GM23248 (cell line): ENCODE results near the gene TRAPPC3L. TPM values are rescaled to one million over a fixed set of nuclear protein-coding genes. Genes with fewer than 3 reads are reported as not detected.

ENCODE experiments used
- DNase-seq: peaks from one replicate; pipeline ENCODE4 v3.0.0-alpha.2; 2015
- H2AFZ ChIP-seq: fragments of 200-600 bp; sonication (generic); 2 replicates; pipeline ENCODE4 v1.6.1; 2016; ENCODE audit warnings: antibody characterized with exemption
- H3F3A ChIP-seq: fragments of 200-600 bp; sonication (generic); 2 replicates; pipeline ENCODE4 v1.6.1; 2016; ENCODE audit warnings: mild to moderate bottlenecking, antibody characterized with exemption, mixed run types; ENCODE audit not compliant: insufficient read depth
- H3K27ac ChIP-seq: fragments of 200-600 bp; sonication (generic); 2 replicates; pipeline ENCODE4 v1.5.1; 2016; ENCODE audit warnings: mild to moderate bottlenecking
- H3K27me3 ChIP-seq: fragments of 200-600 bp; sonication (generic); replicated peaks from 2 replicates; pipeline ENCODE4 v1.6.1; 2016; ENCODE audit warnings: mild to moderate bottlenecking; ENCODE audit not compliant: insufficient read depth
- H3K36me3 ChIP-seq: fragments of 200-600 bp; sonication (generic); 2 replicates; pipeline ENCODE4 v1.6.1; 2016; ENCODE audit warnings: low read depth, mild to moderate bottlenecking
- H3K4me1 ChIP-seq: fragments of 200-600 bp; sonication (generic); 2 replicates; pipeline ENCODE4 v1.6.1; 2016; ENCODE audit warnings: mild to moderate bottlenecking; ENCODE audit not compliant: insufficient read depth
- H3K4me2 ChIP-seq: fragments of 200-600 bp; sonication (generic); one replicate; pipeline ENCODE4 v1.6.1; 2016; ENCODE audit warnings: mild to moderate bottlenecking; ENCODE audit not compliant: unreplicated experiment
- H3K4me3 ChIP-seq: fragments of 200-600 bp; sonication (generic); 2 replicates; pipeline ENCODE4 v1.5.1; 2016; ENCODE audit warnings: mild to moderate bottlenecking
- H3K79me2 ChIP-seq: fragments of 200-600 bp; sonication (generic); 2 replicates; pipeline ENCODE4 v1.6.1; 2016; ENCODE audit warnings: mild to moderate bottlenecking; ENCODE audit not compliant: insufficient read depth
- H3K9ac ChIP-seq: fragments of 200-600 bp; sonication (generic); 2 replicates; pipeline ENCODE4 v1.6.1; 2016; ENCODE audit warnings: mild to moderate bottlenecking
- H3K9me2 ChIP-seq: fragments of 200-600 bp; sonication (generic); 2 replicates; pipeline ENCODE4 v1.6.1; 2016; ENCODE audit warnings: mixed run types, mild to moderate bottlenecking, moderate library complexity; ENCODE audit not compliant: insufficient read depth
- H3K9me3 ChIP-seq: fragments of 200-600 bp; sonication (generic); one replicate; pipeline ENCODE4 v1.6.1; 2017; ENCODE audit warnings: low read depth
- H4K20me1 ChIP-seq: fragments of 200-600 bp; sonication (generic); 2 replicates; pipeline ENCODE4 v1.6.0; 2016; ENCODE audit not compliant: insufficient read depth
- EZH2 ChIP-seq: fragments of 200-600 bp; sonication (generic); IDR thresholded peaks from 2 replicates; pipeline ENCODE4 v1.6.1; 2018; ENCODE audit warnings: antibody characterized with exemption, mild to moderate bottlenecking; ENCODE audit not compliant: insufficient read depth, poor library complexity, severe bottlenecking
- EZH2phosphoT487 ChIP-seq: fragments of 200-600 bp; sonication (generic); IDR thresholded peaks from 2 replicates; pipeline ENCODE4 v1.6.1; 2018; ENCODE audit warnings: antibody characterized with exemption, moderate library complexity, mild to moderate bottlenecking, low read depth; ENCODE audit not compliant: insufficient read depth
- WGBS, 2 experiments: methylation state at CpG; one replicate each; pipeline ENCODE4 v1.1.6; 2015 to 2017; ENCODE audit warnings: low lambda C conversion rate in 2 of 2, low coverage in 1 of 2; ENCODE audit errors: missing lambda C conversion rate in 2 of 2; 5-methylcytosine and 5-hydroxymethylcytosine counted together
- in situ Hi-C: fragments of 300-500 bp; cut with MboI; formaldehyde crosslinking; loops from 2 replicates; pipeline ENCODE4 v1.15.0; 2020
- polyA plus RNA-seq: library from polyadenylated mRNA; unstranded; fragments of >200 nt; fragmentation: Nextera tagmentation; extraction: Ambion mirVana; gene quantifications from 2 replicates; pipeline ENCODE4 v1.2.1, GENCODE V29; 2016
- total RNA-seq: library from RNA; depleted of rRNA; stranded (reverse); fragments of >200 nt; shearing (Covaris generic); gene quantifications from 2 replicates; pipeline ENCODE4 v1.2.3, GENCODE V29; 2014

Gene TRAPPC3L
- total and polyA plus RNA-seq, 2 experiments from 2014 or later, result not detected

- Histone ChIP-seq H3K4me2 (no peak overlapping the region), H3K4me3 (no peak overlapping the region), H3K27ac (no peak overlapping the region), H3K27me3 (no peaks in the 10 kb centered on the region), H3K9me3 (no peaks in the 10 kb centered on the region), H3K9me2 (no peaks in the 10 kb centered on the region), H3K79me2 (no peaks in the 10 kb centered on the region), H3K36me3 (no peaks in the 10 kb centered on the region), H3K4me1 (no peaks in the 10 kb centered on the region), H2AFZ (no peak overlapping the region), H4K20me1 (no peaks in the 10 kb centered on the region), H3K9ac (no peak overlapping the region), H3F3A (no peaks in the 10 kb centered on the region)
- no peak for DNase-seq
- 57% methylated on average over 5 of the region's 5 CpGs for WGBS, 2 experiments
- in situ Hi-C loops, result no loop called here
- no peak for TF ChIP-seq EZH2phosphoT487
- no peak for TF ChIP-seq EZH2
Measured at GRCh38 chr6:116476002-116476678, 69.3 kb downstream of the TRAPPC3L start.

DNA sequence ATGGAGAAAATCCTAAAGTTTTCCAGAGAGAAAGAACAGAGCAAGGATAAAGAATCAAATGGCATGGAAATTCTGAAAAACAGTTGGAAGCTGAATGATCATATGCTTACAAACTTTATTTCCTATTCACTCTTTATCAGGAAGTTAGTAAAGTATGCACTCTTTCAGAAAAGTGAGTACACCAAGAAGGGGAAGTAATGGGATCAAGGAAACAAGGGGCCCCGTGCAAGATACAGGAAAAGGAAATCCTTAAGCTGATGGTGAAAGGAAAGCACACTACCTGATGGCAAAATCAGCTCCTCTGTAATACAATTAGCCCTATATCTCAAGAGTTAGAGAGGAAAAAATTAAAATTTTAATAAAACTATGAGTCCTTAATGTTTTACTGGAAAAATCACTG, 70.3 kb downstream of the TRAPPC3L start:
- Histone ChIP-seq H2AFZ (no peak overlapping the region), H3K36me3 (no peaks in the 10 kb centered on the region), H4K20me1 (no peaks in the 10 kb centered on the region), H3K27me3 (no peaks in the 10 kb centered on the region), H3K4me1 (no peaks in the 10 kb centered on the region), H3K9me3 (no peaks in the 10 kb centered on the region), H3K27ac (no peak overlapping the region), H3K9me2 (no peaks in the 10 kb centered on the region), H3K79me2 (no peaks in the 10 kb centered on the region), H3K4me2 (no peak overlapping the region), H3K4me3 (no peak overlapping the region), H3F3A (no peaks in the 10 kb centered on the region), H3K9ac (no peak overlapping the region)
- no peak for DNase-seq
- 39 to 50% methylated on average over 1 of the region's 1 CpG for WGBS, 2 experiments
- in situ Hi-C loops, result no loop called here
- TF ChIP-seq EZH2phosphoT487, result no peak
- TF ChIP-seq EZH2, result no peak

GRCh38 chr6:116472706-116473105, 72.8 kb downstream of the TRAPPC3L start:
- no peak for DNase-seq
- Histone ChIP-seq H3F3A (no peaks in the 10 kb centered on the region), H4K20me1 (no peaks in the 10 kb centered on the region), H3K9me3 (no peaks in the 10 kb centered on the region), H3K4me1 (no peaks in the 10 kb centered on the region), H3K27ac (no peak overlapping the region), H3K9ac (no peak overlapping the region), H2AFZ (no peak overlapping the region; the same call in 1 of the 2 replicates), H3K4me3 (no peak overlapping the region), H3K36me3 (no peaks in the 10 kb centered on the region), H3K4me2 (no peak overlapping the region), H3K79me2 (no peaks in the 10 kb centered on the region), H3K9me2 (no peaks in the 10 kb centered on the region), H3K27me3 (no peaks in the 10 kb centered on the region)
- TF ChIP-seq EZH2 (no peak), EZH2phosphoT487 (no peak)
- WGBS, 2 experiments, result 47 to 61% methylated on average over 3 of the region's 3 CpGs
- in situ Hi-C loops, result no loop called here

- Histone ChIP-seq H3K4me1 (no peaks in the 10 kb centered on the region), H3F3A (no peaks in the 10 kb centered on the region), H3K36me3 (no peaks in the 10 kb centered on the region), H3K79me2 (no peaks in the 10 kb centered on the region), H3K9me2 (no peaks in the 10 kb centered on the region), H3K9ac (no peak overlapping the region), H3K27me3 (no peaks in the 10 kb centered on the region), H2AFZ (no peak overlapping the region), H3K9me3 (no peaks in the 10 kb centered on the region), H3K4me2 (no peak overlapping the region), H3K27ac (no peak overlapping the region), H4K20me1 (no peaks in the 10 kb centered on the region), H3K4me3 (no peak overlapping the region)
- DNase-seq, result no peak
- no peak for TF ChIP-seq EZH2
- no peak for TF ChIP-seq EZH2phosphoT487
- WGBS, 2 experiments, result 90 to 100% methylated on average over 1 of the region's 1 CpG
- in situ Hi-C loops, result no loop called here
Measured at GRCh38 chr6:116471531-116471930, 74.0 kb downstream of the TRAPPC3L start.

GRCh38 chr6:116468293-116468692, 77.2 kb downstream of the TRAPPC3L start:
- Histone ChIP-seq H3K36me3 (no peaks in the 10 kb centered on the region), H3K4me2 (no peak overlapping the region), H3K27ac (no peak overlapping the region), H3K9me3 (no peaks in the 10 kb centered on the region), H3F3A (no peaks in the 10 kb centered on the region), H2AFZ (no peak overlapping the region), H3K4me3 (no peak overlapping the region), H3K4me1 (no peaks in the 10 kb centered on the region), H3K9ac (no peak overlapping the region), H3K9me2 (no peaks in the 10 kb centered on the region), H3K79me2 (no peaks in the 10 kb centered on the region), H4K20me1 (no peaks in the 10 kb centered on the region), H3K27me3 (no peaks in the 10 kb centered on the region; the same call in 1 of the 2 replicates)
- WGBS, 2 experiments, result 4 to 19% methylated on average over 1 of the region's 1 CpG
- no peak for TF ChIP-seq EZH2
- in situ Hi-C loops, result no loop called here
- DNase-seq, result no peak
